PFSK-1 (cell line): ENCODE results near the gene POU2F1.

Experiments used
- FOXP2 ChIP-seq: optimal IDR thresholded peaks from 2 replicates; pipeline ENCODE3; 2011; ENCODE audit warnings: borderline replicate concordance, control low read depth, inconsistent platforms; ENCODE audit not compliant: insufficient read depth; ENCODE audit errors: extremely low read length, extremely low read depth
- POLR2AphosphoS5 ChIP-seq: IDR thresholded peaks from 2 replicates; pipeline ENCODE4 v1.6.1; 2012; ENCODE audit warnings: low read depth, mild to moderate bottlenecking, control low read depth, low read length, moderate library complexity
- SIN3A ChIP-seq: IDR thresholded peaks from 2 replicates; pipeline ENCODE4 v1.6.1; 2012; ENCODE audit warnings: mild to moderate bottlenecking, low read length, moderate library complexity, borderline replicate concordance; ENCODE audit not compliant: insufficient read depth
- TAF1 ChIP-seq: IDR thresholded peaks from 2 replicates; pipeline ENCODE4 v1.6.1; 2012; ENCODE audit warnings: low read length, control low read depth, borderline replicate concordance; ENCODE audit not compliant: insufficient read depth
- TF ChIP-seq, protein P1 (sequence below), 2 experiments: IDR thresholded peaks; 2 replicates each; pipeline versions ENCODE4 v1.6.1 to v1.8.0; 2011 to 2012; ENCODE audit warnings: low read depth in 2 of 2, low read length in 2 of 2, control low read depth in 1 of 2, inconsistent platforms in 1 of 2, mild to moderate bottlenecking in 1 of 2, moderate library complexity in 1 of 2; ENCODE audit not compliant: insufficient read depth in 1 of 2

DNA sequence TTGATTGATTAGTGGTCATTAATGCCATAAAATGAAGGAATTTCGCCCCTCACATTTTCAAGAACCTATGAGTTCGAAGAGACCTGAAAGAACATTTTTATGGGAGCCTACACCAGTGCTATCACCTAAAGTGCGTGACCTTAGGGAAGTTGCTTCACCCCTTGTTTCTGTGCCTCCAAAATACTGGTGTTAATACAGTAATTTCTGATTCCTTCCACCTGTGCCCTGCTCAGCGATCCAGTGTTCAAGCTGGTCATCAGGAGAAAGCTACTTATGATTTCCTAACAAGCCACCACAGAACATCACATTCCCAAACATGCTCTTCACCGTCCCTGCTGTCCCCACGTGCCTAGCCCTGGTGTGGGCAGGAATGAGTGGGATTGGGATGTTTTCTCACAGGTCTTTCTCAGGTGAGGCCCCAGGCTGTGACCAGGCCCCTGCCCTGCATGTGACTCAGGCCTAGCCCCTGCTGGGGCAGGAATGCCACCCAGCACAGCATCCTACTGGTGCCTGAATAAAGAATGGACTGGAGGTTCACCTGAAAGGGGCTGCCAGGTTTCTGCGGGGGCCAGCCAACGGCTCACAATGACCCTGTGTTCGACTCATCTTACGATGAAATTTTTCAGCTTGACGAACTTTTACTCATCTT lies 237.4 kb downstream of the POU2F1 start:
- no peak for TF ChIP-seq POLR2AphosphoS5
- no peak for TF ChIP-seq TAF1
- TF ChIP-seq, protein P1, sequence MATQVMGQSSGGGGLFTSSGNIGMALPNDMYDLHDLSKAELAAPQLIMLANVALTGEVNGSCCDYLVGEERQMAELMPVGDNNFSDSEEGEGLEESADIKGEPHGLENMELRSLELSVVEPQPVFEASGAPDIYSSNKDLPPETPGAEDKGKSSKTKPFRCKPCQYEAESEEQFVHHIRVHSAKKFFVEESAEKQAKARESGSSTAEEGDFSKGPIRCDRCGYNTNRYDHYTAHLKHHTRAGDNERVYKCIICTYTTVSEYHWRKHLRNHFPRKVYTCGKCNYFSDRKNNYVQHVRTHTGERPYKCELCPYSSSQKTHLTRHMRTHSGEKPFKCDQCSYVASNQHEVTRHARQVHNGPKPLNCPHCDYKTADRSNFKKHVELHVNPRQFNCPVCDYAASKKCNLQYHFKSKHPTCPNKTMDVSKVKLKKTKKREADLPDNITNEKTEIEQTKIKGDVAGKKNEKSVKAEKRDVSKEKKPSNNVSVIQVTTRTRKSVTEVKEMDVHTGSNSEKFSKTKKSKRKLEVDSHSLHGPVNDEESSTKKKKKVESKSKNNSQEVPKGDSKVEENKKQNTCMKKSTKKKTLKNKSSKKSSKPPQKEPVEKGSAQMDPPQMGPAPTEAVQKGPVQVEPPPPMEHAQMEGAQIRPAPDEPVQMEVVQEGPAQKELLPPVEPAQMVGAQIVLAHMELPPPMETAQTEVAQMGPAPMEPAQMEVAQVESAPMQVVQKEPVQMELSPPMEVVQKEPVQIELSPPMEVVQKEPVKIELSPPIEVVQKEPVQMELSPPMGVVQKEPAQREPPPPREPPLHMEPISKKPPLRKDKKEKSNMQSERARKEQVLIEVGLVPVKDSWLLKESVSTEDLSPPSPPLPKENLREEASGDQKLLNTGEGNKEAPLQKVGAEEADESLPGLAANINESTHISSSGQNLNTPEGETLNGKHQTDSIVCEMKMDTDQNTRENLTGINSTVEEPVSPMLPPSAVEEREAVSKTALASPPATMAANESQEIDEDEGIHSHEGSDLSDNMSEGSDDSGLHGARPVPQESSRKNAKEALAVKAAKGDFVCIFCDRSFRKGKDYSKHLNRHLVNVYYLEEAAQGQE (IDR thresholded peaks at IDR 0.05; ENCODE audit: insufficient read depth in 1 of 2, low read depth in 2 of 2, low read length in 2 of 2): no peak
- TF ChIP-seq SIN3A: no peak
- TF ChIP-seq FOXP2: no peak
